H9 (cell line): Measurements from ENCODE around the gene CYP2W1. TPM values are rescaled to one million over a fixed set of nuclear protein-coding genes. Genes with fewer than 3 reads are reported as not detected.
"Not testable (repeated sequence)": the region's sequence is repeated elsewhere in the genome, so short reads cannot be mapped to it uniquely, and the experiment has no call there.

Experiments
- DNase-seq: peaks from one replicate; pipeline ENCODE4 v3.0.0-alpha.2; 2017
- H2AFZ ChIP-seq: one replicate; pipeline ENCODE4 v1.6.1; 2013; ENCODE audit warnings: mild to moderate bottlenecking, low read length, control low read depth, moderate library complexity
- H2AK5ac ChIP-seq: 2 replicates; pipeline ENCODE4 v1.6.1; 2013; ENCODE audit warnings: low read length, control low read depth, mixed read lengths; ENCODE audit not compliant: insufficient read length
- H2BK120ac ChIP-seq: one replicate; pipeline ENCODE4 v1.6.1; 2013; ENCODE audit warnings: low read depth, mild to moderate bottlenecking, low read length, control low read depth, inconsistent platforms; ENCODE audit not compliant: poor library complexity, severe bottlenecking
- H2BK12ac ChIP-seq: 2 replicates; pipeline ENCODE4 v1.6.1; 2013; ENCODE audit warnings: low read length, control low read depth, mixed read lengths, low read depth; ENCODE audit not compliant: insufficient read length
- H2BK15ac ChIP-seq: 2 replicates; pipeline ENCODE4 v1.6.1; 2013; ENCODE audit warnings: low read depth, low read length, control low read depth
- H2BK20ac ChIP-seq: one replicate; pipeline ENCODE4 v1.6.1; 2013; ENCODE audit warnings: low read depth, mild to moderate bottlenecking, low read length, control low read depth, inconsistent platforms; ENCODE audit not compliant: poor library complexity, severe bottlenecking
- H2BK5ac ChIP-seq: 2 replicates; pipeline ENCODE4 v1.6.1; 2013; ENCODE audit warnings: low read length, control low read depth, mixed read lengths; ENCODE audit not compliant: insufficient read length
- H3K14ac ChIP-seq: 2 replicates; pipeline ENCODE4 v1.6.1; 2013; ENCODE audit warnings: low read length, control low read depth; ENCODE audit not compliant: insufficient read depth
- H3K18ac ChIP-seq: 2 replicates; pipeline ENCODE4 v1.6.1; 2013; ENCODE audit warnings: low read depth, mild to moderate bottlenecking, mixed read lengths, low read length, control low read depth; ENCODE audit not compliant: insufficient read length
- H3K23ac ChIP-seq: 2 replicates; pipeline ENCODE4 v1.6.1; 2013; ENCODE audit warnings: low read length, control low read depth, mixed read lengths, low read depth; ENCODE audit not compliant: insufficient read length
- H3K23me2 ChIP-seq: 2 replicates; pipeline ENCODE4 v1.6.1; 2013; ENCODE audit warnings: low read depth, mild to moderate bottlenecking, mixed read lengths, low read length, control low read depth; ENCODE audit not compliant: insufficient read length, poor library complexity, severe bottlenecking
- H3K27ac ChIP-seq: 2 replicates; pipeline ENCODE4 v1.5.1; 2013; ENCODE audit warnings: low read length, control low read depth, mixed read lengths, low read depth; ENCODE audit not compliant: insufficient read length
- H3K27me3 ChIP-seq: 2 replicates; pipeline ENCODE4 v1.6.1; 2013; ENCODE audit warnings: low read length, control low read depth, inconsistent platforms; ENCODE audit not compliant: insufficient read depth
- H3K4ac ChIP-seq: 2 replicates; pipeline ENCODE4 v1.6.1; 2013; ENCODE audit warnings: low read depth, mild to moderate bottlenecking, control low read depth, inconsistent platforms, low read length, moderate library complexity
- H3K4me1 ChIP-seq: 2 replicates; pipeline ENCODE4 v1.6.1; 2013; ENCODE audit warnings: low read length, control low read depth, inconsistent platforms; ENCODE audit not compliant: insufficient read depth
- H3K4me2 ChIP-seq: 2 replicates; pipeline ENCODE4 v1.6.1; 2013; ENCODE audit warnings: low read length, control low read depth, mixed read lengths; ENCODE audit not compliant: insufficient read length, insufficient read depth
- H3K56ac ChIP-seq: 2 replicates; pipeline ENCODE4 v1.6.1; 2013; ENCODE audit warnings: low read depth, mild to moderate bottlenecking, mixed read lengths, low read length, control low read depth; ENCODE audit not compliant: insufficient read length
- H3K79me1 ChIP-seq: 2 replicates; pipeline ENCODE4 v1.6.1; 2013; ENCODE audit warnings: low read depth, mild to moderate bottlenecking, moderate library complexity, low read length, control low read depth, inconsistent platforms; ENCODE audit not compliant: insufficient read depth, poor library complexity, severe bottlenecking
- H3K79me2 ChIP-seq: 2 replicates; pipeline ENCODE4 v1.6.1; 2013; ENCODE audit warnings: low read length, control low read depth, inconsistent platforms; ENCODE audit not compliant: insufficient read depth
- H3K9ac ChIP-seq: 2 replicates; pipeline ENCODE4 v1.6.1; 2013; ENCODE audit warnings: low read length, control low read depth, mixed read lengths; ENCODE audit not compliant: insufficient read length; ENCODE audit errors: extremely low read depth
- H3K9me3 ChIP-seq: one replicate; pipeline ENCODE4 v1.6.1; 2013; ENCODE audit warnings: low read depth, low read length, inconsistent platforms; ENCODE audit not compliant: control insufficient read depth
- H3T11ph ChIP-seq: one replicate; pipeline ENCODE4 v1.6.1; 2013; ENCODE audit warnings: mild to moderate bottlenecking, low read length, control low read depth, inconsistent platforms
- H4K20me1 ChIP-seq: one replicate; pipeline ENCODE4 v1.6.1; 2013; ENCODE audit not compliant: control insufficient read depth, insufficient read length, insufficient read depth
- H4K5ac ChIP-seq: 2 replicates; pipeline ENCODE4 v1.6.1; 2013; ENCODE audit warnings: low read depth, mild to moderate bottlenecking, mixed read lengths, low read length, control low read depth; ENCODE audit not compliant: insufficient read length
- H4K8ac ChIP-seq: replicated peaks from 2 replicates; pipeline ENCODE4 v1.6.1; 2013; ENCODE audit warnings: low read length, control low read depth, mixed read lengths, low read depth; ENCODE audit not compliant: insufficient read length
- H4K91ac ChIP-seq: 2 replicates; pipeline ENCODE4 v1.6.1; 2013; ENCODE audit warnings: low read depth, mild to moderate bottlenecking, moderate library complexity, mixed read lengths, low read length, control low read depth; ENCODE audit not compliant: insufficient read length
- H3K27ac Mint-ChIP-seq, 3 experiments: 2 replicates in 2 of 3; 3 replicates in 1 of 3; pipeline ENCODE4 v1.8.0; 2020 to 2021; ENCODE audit warnings: mixed read lengths in 3 of 3, mild to moderate bottlenecking in 1 of 3, moderate library complexity in 1 of 3
- H3K27me3 Mint-ChIP-seq: 2 replicates; pipeline ENCODE4 v1.8.0; 2021; ENCODE audit warnings: low read depth, mild to moderate bottlenecking, moderate library complexity, mixed read lengths
- H3K36me3 Mint-ChIP-seq, 3 experiments: 2 replicates in 2 of 3; 3 replicates in 1 of 3; pipeline ENCODE4 v1.8.0; 2020 to 2021; ENCODE audit warnings: low read depth in 3 of 3, mixed read lengths in 3 of 3; ENCODE audit not compliant: insufficient read depth in 1 of 3
- H3K4me1 Mint-ChIP-seq, 2 experiments: 2 replicates each; pipeline ENCODE4 v1.8.0; 2020; ENCODE audit warnings: mixed read lengths in 2 of 2
- H3K4me3 Mint-ChIP-seq, 2 experiments: 2 replicates in 1 of 2; 3 replicates in 1 of 2; pipeline ENCODE4 v1.8.0; 2020 to 2021; ENCODE audit warnings: mild to moderate bottlenecking in 2 of 2, mixed read lengths in 2 of 2, moderate library complexity in 1 of 2
- H3K9me3 Mint-ChIP-seq, 2 experiments: 2 replicates in 1 of 2; 3 replicates in 1 of 2; pipeline ENCODE4 v1.8.0; 2020; ENCODE audit warnings: mild to moderate bottlenecking in 2 of 2, mixed read lengths in 2 of 2, moderate library complexity in 1 of 2
- CTCF ChIP-seq: fragments of 200-600 bp; sonication (generic); conservative IDR thresholded peaks from 3 replicates; pipeline ENCODE4 v1.8.0; 2021; ENCODE audit warnings: antibody characterized with exemption, mild to moderate bottlenecking
- WGBS: extraction: QIAGEN DNeasy Blood & Tissue Kit; methylation state at CpG from one replicate; pipeline ENCODE4 v1.1.7; 2013; ENCODE audit warnings: missing lambda C conversion rate, low lambda C conversion rate, mixed read lengths; ENCODE audit not compliant: insufficient read length; ENCODE audit errors: extremely low coverage; 5-methylcytosine and 5-hydroxymethylcytosine counted together
- total RNA-seq: library from RNA; stranded (reverse); gene quantifications from 2 replicates; pipeline ENCODE4 v1.2.1, GENCODE V29; 2021

Gene CYP2W1
- total RNA-seq, 1 experiment from 2014 or later, result not detected

GRCh38 chr7:999941-1000935 is 17.3 kb downstream of the CYP2W1 start:
- Histone ChIP-seq H4K5ac (no peak overlapping the region), H3K56ac (no peak overlapping the region), H3K23me2 (no peaks in the 10 kb centered on the region), H2AFZ (no peak overlapping the region), H2BK15ac (no peak overlapping the region), H2BK12ac (no peak overlapping the region), H2BK120ac (no peak overlapping the region), H3K79me2 (no peaks in the 10 kb centered on the region), H3K9me3 (no peaks in the 10 kb centered on the region), H3K27me3 (no peaks in the 10 kb centered on the region), H3K14ac (no peak overlapping the region), H3K4me2 (no peak overlapping the region), H3K4me1 (no peaks in the 10 kb centered on the region), H2AK5ac (no peak overlapping the region), H3K23ac (no peak overlapping the region), H3K4ac (no peak overlapping the region), H4K8ac (no peak overlapping the region), H3K27ac (no peak overlapping the region), H3K79me1 (no peaks in the 10 kb centered on the region), H3K9ac (no peak overlapping the region), H4K91ac (no peak overlapping the region), H3T11ph (no peak overlapping the region), H2BK20ac (no peak overlapping the region), H3K18ac (no peak overlapping the region), H4K20me1 (no peaks in the 10 kb centered on the region), H2BK5ac (no peak overlapping the region)
- Mint-ChIP-seq H3K4me3 (no peak overlapping the region), H3K27me3 (no peaks in the 10 kb centered on the region), H3K36me3 (peaks cover 0 to 10% (median 9%) of the 10 kb centered on the region in 3 experiments; a peak in 4 of 7 replicates), H3K4me1 (peaks cover 2 to 18% of the 10 kb centered on the region in 2 experiments; a peak in 2 of 4 replicates), H3K27ac (peak overlapping the region in 1 of 3 experiments; percentile 36; a peak in 2 of 7 replicates), H3K9me3 (no peaks in the 10 kb centered on the region)
- WGBS, result no CpG with 5 or more reads among the region's 52 CpGs
- no peak for DNase-seq
- TF ChIP-seq CTCF, result no peak

DNA sequence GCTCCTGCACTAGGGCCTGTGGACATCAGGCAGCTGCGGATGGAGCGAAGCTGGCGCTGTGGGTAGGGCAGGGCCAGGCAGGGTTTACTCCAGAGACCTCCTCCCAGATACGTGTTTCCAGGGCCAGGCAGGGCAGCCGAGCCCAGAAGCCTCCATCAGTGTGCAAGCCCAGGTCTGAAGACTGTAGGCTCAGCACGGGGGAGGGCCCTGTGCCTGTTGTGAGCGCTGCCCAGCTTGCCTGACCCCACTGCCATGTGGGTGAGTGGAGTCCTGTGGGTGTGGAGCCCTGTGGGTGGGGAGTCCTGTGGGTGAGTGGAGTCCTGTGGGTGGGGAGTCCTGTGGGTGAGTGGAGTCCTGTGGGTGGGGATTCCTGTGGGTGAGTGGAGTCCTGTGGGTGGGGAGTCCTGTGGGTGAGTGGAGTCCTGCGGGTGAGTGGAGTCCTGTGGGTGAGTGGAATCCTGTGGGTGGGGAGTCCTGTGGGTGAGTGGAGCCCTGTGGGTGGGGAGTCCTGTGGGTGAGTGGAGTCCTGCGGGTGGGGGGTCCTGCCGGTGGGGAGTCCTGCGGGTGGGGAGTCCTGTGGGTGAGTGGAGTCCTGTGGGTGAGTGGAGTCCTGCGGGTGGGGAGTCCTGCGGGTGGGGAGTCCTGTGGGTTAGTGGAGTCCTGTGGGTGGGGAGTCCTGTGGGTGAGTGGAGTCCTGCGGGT is 18.2 kb downstream of the CYP2W1 start:
- Mint-ChIP-seq H3K36me3 (peaks cover 4 to 10% (median 9%) of the 10 kb centered on the region in 3 experiments; a peak in 5 of 7 replicates), H3K4me1 (peaks cover 2 to 18% of the 10 kb centered on the region in 2 experiments; a peak in 2 of 4 replicates), H3K27ac (peak overlapping the region in 2 of 3 experiments; percentile 62 to 77; a peak in 4 of 7 replicates)
- H2AK5ac ChIP-seq, H3K9me3 ChIP-seq, H3K4me2 ChIP-seq, H3K79me2 ChIP-seq, H2BK20ac ChIP-seq, H2BK120ac ChIP-seq, H3K18ac ChIP-seq, H4K8ac ChIP-seq, H3T11ph ChIP-seq, H3K23ac ChIP-seq, H3K9me3 Mint-ChIP-seq, H3K9ac ChIP-seq, H3K4me1 ChIP-seq, H4K20me1 ChIP-seq, H3K79me1 ChIP-seq, H3K4ac ChIP-seq, H4K5ac ChIP-seq, H3K23me2 ChIP-seq, H2BK15ac ChIP-seq, H2AFZ ChIP-seq, H2BK5ac ChIP-seq, H3K14ac ChIP-seq, H3K4me3 Mint-ChIP-seq, H3K27me3 Mint-ChIP-seq, H3K27me3 ChIP-seq, H2BK12ac ChIP-seq, H3K27ac ChIP-seq, H3K56ac ChIP-seq, H4K91ac ChIP-seq: not testable (repeated sequence)
- DNase-seq, result peak; percentile 57
- no CpG with 5 or more reads among the region's 14 CpGs for WGBS
